Measurements from ENCODE around the gene TRMT61A. TPM values are rescaled to one million over a fixed set of nuclear protein-coding genes. Genes with fewer than 3 reads are reported as not detected.

The TRMT61A gene
- total and polyA plus RNA-seq, 10 of the 15 experiments (the other 5 are each of a cell fraction or from before 2014, with no cell fraction given) = 0.11 to 21.9 (median 11.4) TPM

GRCh38 chr14:103517174-103517566 is 11.8 kb upstream of the TRMT61A start (continued):
- TF ChIP-seq GATAD2B (conservative IDR thresholded peaks at IDR 0.05; ENCODE audit: low read depth) (no peak), ZBED1 (IDR thresholded peaks at IDR 0.05; ENCODE audit: borderline replicate concordance) (no peak), ATF7 (IDR thresholded peaks at IDR 0.05; ENCODE audit: low read depth) (no peak), EED (IDR thresholded peaks at IDR 0.05; ENCODE audit: low read depth) (no peak), YY1 (IDR thresholded peaks at IDR 0.05; ENCODE audit: low read depth, low read length) (no peak), JUND (IDR thresholded peaks at IDR 0.05; ENCODE audit: low read depth, low read length) (no peak), TARDBP (IDR thresholded peaks at IDR 0.05; ENCODE audit: borderline replicate concordance) (no peak)

- H3K4me1 ChIP-seq (ENCODE audit: control insufficient read depth, insufficient read depth, low read length) = peaks cover 25% of the 10 kb centered on the region
- BruUV-seq (replicated peaks) = no TSS peak
- no peak overlapping the region for H3K4me2 ChIP-seq (ENCODE audit: control insufficient read depth, insufficient read depth)
- FAIRE-seq (no peak), ATAC-seq (no peak), DNase-seq (ENCODE audit: low read depth, low spot score) (no peak)
- no peaks in the 10 kb centered on the region for H4K20me1 ChIP-seq (ENCODE audit: control insufficient read depth, insufficient read depth)
- ChIA-PET SMC1A (ENCODE audit: uncharacterized antibody, unreplicated experiment) (interaction anchor here (1.0 to 3.0 kb wide), 4 partner anchors 10 to 42 kb away, joined by 3 to 13 read pairs (median 8); partner anchors contain the start of gene TRMT61A), CTCF (interaction anchor here (1.0 to 6.5 kb wide), 12 partner anchors 8 to 80 kb away, joined by 3 to 53 read pairs (median 4); partner anchors contain the start of gene TRMT61A), RAD21 (ENCODE audit: unreplicated experiment) (interaction anchor here (0.9 to 2.2 kb wide), 7 partner anchors 11 to 224 kb away, joined by 3 to 25 read pairs (median 4); partner anchors contain the start of gene TRMT61A), POLR2A (no interaction called here)
- no peaks in the 10 kb centered on the region for H3K9me3 ChIP-seq (replicated peaks; ENCODE audit: control insufficient read depth, insufficient read depth, low read length)
- no peak overlapping the region for H2AFZ ChIP-seq (ENCODE audit: control insufficient read depth, low read depth, low read length)
- intact Hi-C loops (cut with micrococcal nuclease; ENCODE audit: unreplicated experiment) (loop anchor here (1.0 kb wide), 1 partner anchor 28 kb away; no protein-coding TSS in a partner anchor), in situ Hi-C loops (cut with MboI) (loop anchor here (5.0 kb wide), 1 partner anchor 39 kb away; no protein-coding TSS in a partner anchor)
- H3K9ac ChIP-seq (ENCODE audit: control insufficient read depth, insufficient read depth, low read length) = no peak overlapping the region
- H3K27ac ChIP-seq (ENCODE audit: control insufficient read depth, insufficient read depth) = no peak overlapping the region
- WGBS (ENCODE audit: insufficient coverage, insufficient replicate concordance, low lambda C conversion rate, missing lambda C conversion rate) = 54% methylated on average over 19 of the region's 20 CpGs
- no peak for TF ChIP-seq ZNF622 (IDR thresholded peaks at IDR 0.05)
- TF ChIP-seq IKZF1 (conservative IDR thresholded peaks at IDR 0.05) = no peak
- TF ChIP-seq MTA3 (IDR thresholded peaks at IDR 0.05; ENCODE audit: borderline replicate concordance, low read length) = no peak
- no peak for TF ChIP-seq MYB (IDR thresholded peaks at IDR 0.05; ENCODE audit: borderline replicate concordance, low read depth, low read length)
- no peak for TF ChIP-seq TBL1XR1 (IDR thresholded peaks at IDR 0.05; ENCODE audit: low read depth, low read length)
- no peak for TF ChIP-seq BCLAF1 (IDR thresholded peaks at IDR 0.05)
- no peak for TF ChIP-seq MEF2A (IDR thresholded peaks at IDR 0.05; ENCODE audit: insufficient read depth, low read depth, low read length)
- TF ChIP-seq E4F1 (IDR thresholded peaks at IDR 0.05; ENCODE audit: borderline replicate concordance, partially characterized antibody) = no peak
- H3K4me3 ChIP-seq = no peak overlapping the region
- H3K79me2 ChIP-seq (ENCODE audit: control insufficient read depth, insufficient read depth, low read length) = no peaks in the 10 kb centered on the region
- H3K36me3 ChIP-seq (ENCODE audit: control insufficient read depth in 2 of 2, insufficient read depth in 2 of 2, low read length in 1 of 2) = no peaks in the 10 kb centered on the region; a peak in 1 of 4 replicates
- peaks cover 0 to 2% of the 10 kb centered on the region in 2 experiments; a peak in 1 of 4 replicates for H3K27me3 ChIP-seq (replicated peaks in 1 of 2; ENCODE audit: control insufficient read depth in 2 of 2, insufficient read depth in 2 of 2, low read length in 1 of 2)
These were observed 11.1 kb upstream of the TRMT61A start for GRCh38 chr14:103517721-103518421.
